PC-9 (cell line): ENCODE data around the gene TMEM258. TPM values are rescaled to one million over a fixed set of nuclear protein-coding genes. Genes with fewer than 3 reads are reported as not detected.

Experiments
- BruUV-seq: library from RNA; stranded (reverse); fragments of 400-500 nt; replicated peaks from 2 replicates; lab custom pipeline; 2021; lab: Mats Ljungman, UMichigan
- CTCF ChIA-PET: fragments of 300-600 bp; sonication (Branson Sonifier 250); formaldehyde crosslinking; loops from one replicate; lab custom pipeline; 2022; ENCODE audit warnings: antibody characterized with exemption; lab: Charles Lee
- POLR2A ChIA-PET: fragments of 300-600 bp; sonication (Branson Sonifier 250); formaldehyde crosslinking; loops from one replicate; lab custom pipeline; 2022; ENCODE audit warnings: antibody characterized with exemption; ENCODE audit not compliant: unreplicated experiment; lab: Charles Lee
- DNase-seq, 2 experiments: peaks; one replicate each; pipeline versions ENCODE4 v3.0.0 to v3.0.0-alpha.2; 2015 to 2022; ENCODE audit warnings: mixed read lengths in 1 of 2
- H2AFZ ChIP-seq: fragments of 200-600 bp; sonication (generic); 2 replicates; pipeline ENCODE4 v1.8.1; 2017; ENCODE audit warnings: antibody characterized with exemption
- H3F3A ChIP-seq: fragments of 200-600 bp; sonication (generic); 2 replicates; pipeline ENCODE4 v1.8.1; 2017; ENCODE audit warnings: antibody characterized with exemption, mild to moderate bottlenecking, low read depth; ENCODE audit not compliant: insufficient read depth
- H3K27ac ChIP-seq: fragments of 200-600 bp; sonication (generic); 2 replicates; pipeline ENCODE4 v1.6.1; 2016; ENCODE audit warnings: mixed run types
- H3K27me3 ChIP-seq: fragments of 200-600 bp; sonication (generic); 2 replicates; pipeline ENCODE4 v1.6.1; 2016; ENCODE audit warnings: low read depth, mixed run types; ENCODE audit not compliant: insufficient read depth
- H3K36me3 ChIP-seq: fragments of 200-600 bp; sonication (generic); 2 replicates; pipeline ENCODE4 v1.6.1; 2016; ENCODE audit warnings: low read depth, mixed run types
- H3K4me1 ChIP-seq: fragments of 200-600 bp; sonication (generic); replicated peaks from 2 replicates; pipeline ENCODE4 v1.6.1; 2016; ENCODE audit warnings: mixed run types; ENCODE audit not compliant: insufficient read depth
- H3K4me2 ChIP-seq: fragments of 200-600 bp; sonication (generic); 2 replicates; pipeline ENCODE4 v1.6.1; 2017; ENCODE audit warnings: mixed run types
- H3K4me3 ChIP-seq: fragments of 200-600 bp; sonication (generic); 2 replicates; pipeline ENCODE4 v1.6.1; 2016; ENCODE audit warnings: mixed run types
- H3K79me2 ChIP-seq: fragments of 200-600 bp; sonication (generic); 2 replicates; pipeline ENCODE4 v1.6.1; 2017; ENCODE audit warnings: low read depth, mixed run types
- H3K9me2 ChIP-seq: fragments of 200-600 bp; sonication (generic); 2 replicates; pipeline ENCODE4 v1.8.1; 2017; ENCODE audit warnings: mild to moderate bottlenecking; ENCODE audit not compliant: insufficient read depth
- H3K9me3 ChIP-seq: fragments of 200-600 bp; sonication (generic); 2 replicates; pipeline ENCODE4 v1.8.1; 2016; ENCODE audit warnings: low read depth; ENCODE audit not compliant: insufficient read depth
- H4K20me1 ChIP-seq: fragments of 200-600 bp; sonication (generic); 2 replicates; pipeline ENCODE4 v1.8.1; 2017; ENCODE audit not compliant: insufficient read depth
- EZH2 ChIP-seq: fragments of 200-600 bp; sonication (generic); IDR thresholded peaks from 2 replicates; pipeline ENCODE4 v1.8.0; 2017; ENCODE audit warnings: antibody characterized with exemption, low read depth
- intact Hi-C: fragments of 100-400 bp; cut with micrococcal nuclease; formaldehyde crosslinking; loops from one replicate; pipeline ENCODE4 v1.10.0; 2022; ENCODE audit not compliant: unreplicated experiment
- total RNA-seq: library from RNA; stranded (reverse); gene quantifications from 2 replicates; pipeline ENCODE4 v1.2.3, GENCODE V29; 2021
- TF ChIP-seq, protein P1 (sequence below): fragments of 200-600 bp; sonication (generic); conservative IDR thresholded peaks from 2 replicates; pipeline ENCODE4 v1.6.1; 2017; ENCODE audit warnings: mixed run types, antibody characterized with exemption, mild to moderate bottlenecking, moderate library complexity

TMEM258 gene
- total RNA-seq, 1 experiment from 2014 or later, result 217 TPM

DNA sequence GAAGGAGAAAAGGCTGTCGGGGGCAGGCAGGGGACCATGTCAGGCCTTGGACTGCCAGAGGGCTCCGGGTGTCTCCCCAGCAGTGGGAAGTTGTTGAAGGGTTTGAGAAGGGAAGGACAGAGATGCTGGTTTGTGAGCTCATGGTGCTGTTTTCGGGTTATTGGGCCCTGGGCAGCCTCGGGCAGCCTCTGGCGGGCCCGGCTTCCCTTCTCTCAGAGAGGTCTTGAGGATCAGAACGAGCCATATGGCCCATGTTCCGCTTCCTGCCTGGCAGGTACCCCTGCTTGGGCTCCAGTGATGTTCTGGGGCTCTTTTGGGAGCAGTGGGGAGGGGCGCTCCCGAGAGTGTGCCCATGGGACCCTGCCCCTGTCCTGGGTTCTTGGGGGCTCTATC is 30.2 kb downstream of the TMEM258 start:
- no peaks in the 10 kb centered on the region for H3K9me2 ChIP-seq
- no peak overlapping the region for H3K4me2 ChIP-seq
- ChIA-PET POLR2A (no interaction called here), CTCF (no interaction called here)
- H3K27me3 ChIP-seq, result no peaks in the 10 kb centered on the region
- no peaks in the 10 kb centered on the region for H3K9me3 ChIP-seq
- BruUV-seq, result no TSS peak
- no peaks in the 10 kb centered on the region for H3K36me3 ChIP-seq
- H3K4me1 ChIP-seq, result peaks cover under 1% of the 10 kb centered on the region; the same call in 1 of the 2 replicates
- intact Hi-C loops, result no loop called here
- no peak for DNase-seq
- no peaks in the 10 kb centered on the region for H4K20me1 ChIP-seq
- no peak overlapping the region for H3K4me3 ChIP-seq
- no peaks in the 10 kb centered on the region for H3K79me2 ChIP-seq
- no peak overlapping the region for H3K27ac ChIP-seq
- no peak overlapping the region for H2AFZ ChIP-seq
- H3F3A ChIP-seq, result peaks cover under 1% of the 10 kb centered on the region; the same call in 1 of the 2 replicates
- TF ChIP-seq, protein P1, sequence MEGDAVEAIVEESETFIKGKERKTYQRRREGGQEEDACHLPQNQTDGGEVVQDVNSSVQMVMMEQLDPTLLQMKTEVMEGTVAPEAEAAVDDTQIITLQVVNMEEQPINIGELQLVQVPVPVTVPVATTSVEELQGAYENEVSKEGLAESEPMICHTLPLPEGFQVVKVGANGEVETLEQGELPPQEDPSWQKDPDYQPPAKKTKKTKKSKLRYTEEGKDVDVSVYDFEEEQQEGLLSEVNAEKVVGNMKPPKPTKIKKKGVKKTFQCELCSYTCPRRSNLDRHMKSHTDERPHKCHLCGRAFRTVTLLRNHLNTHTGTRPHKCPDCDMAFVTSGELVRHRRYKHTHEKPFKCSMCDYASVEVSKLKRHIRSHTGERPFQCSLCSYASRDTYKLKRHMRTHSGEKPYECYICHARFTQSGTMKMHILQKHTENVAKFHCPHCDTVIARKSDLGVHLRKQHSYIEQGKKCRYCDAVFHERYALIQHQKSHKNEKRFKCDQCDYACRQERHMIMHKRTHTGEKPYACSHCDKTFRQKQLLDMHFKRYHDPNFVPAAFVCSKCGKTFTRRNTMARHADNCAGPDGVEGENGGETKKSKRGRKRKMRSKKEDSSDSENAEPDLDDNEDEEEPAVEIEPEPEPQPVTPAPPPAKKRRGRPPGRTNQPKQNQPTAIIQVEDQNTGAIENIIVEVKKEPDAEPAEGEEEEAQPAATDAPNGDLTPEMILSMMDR, result no peak
- TF ChIP-seq EZH2, result no peak

- TF ChIP-seq EZH2, result no peak
- TF ChIP-seq, protein P1, result no peak
- Histone ChIP-seq H3K4me3 (no peak overlapping the region), H3K9me2 (no peaks in the 10 kb centered on the region), H2AFZ (no peak overlapping the region), H3K79me2 (no peaks in the 10 kb centered on the region; the same call in 1 of the 2 replicates), H3K4me1 (peaks cover 6% of the 10 kb centered on the region), H3K9me3 (no peaks in the 10 kb centered on the region), H3K27me3 (no peaks in the 10 kb centered on the region), H3K27ac (no peak overlapping the region), H4K20me1 (no peaks in the 10 kb centered on the region), H3K36me3 (no peaks in the 10 kb centered on the region), H3K4me2 (no peak overlapping the region), H3F3A (peaks cover 6% of the 10 kb centered on the region; the same call in 1 of the 2 replicates)
- no peak for DNase-seq
- CTCF ChIA-PET, result no interaction called here
- intact Hi-C loops, result no loop called here
- POLR2A ChIA-PET, result no interaction called here
- BruUV-seq, result no TSS peak
These were observed 30.8 kb downstream of the TMEM258 start for GRCh38 chr11:61761440-61762222.

DNA sequence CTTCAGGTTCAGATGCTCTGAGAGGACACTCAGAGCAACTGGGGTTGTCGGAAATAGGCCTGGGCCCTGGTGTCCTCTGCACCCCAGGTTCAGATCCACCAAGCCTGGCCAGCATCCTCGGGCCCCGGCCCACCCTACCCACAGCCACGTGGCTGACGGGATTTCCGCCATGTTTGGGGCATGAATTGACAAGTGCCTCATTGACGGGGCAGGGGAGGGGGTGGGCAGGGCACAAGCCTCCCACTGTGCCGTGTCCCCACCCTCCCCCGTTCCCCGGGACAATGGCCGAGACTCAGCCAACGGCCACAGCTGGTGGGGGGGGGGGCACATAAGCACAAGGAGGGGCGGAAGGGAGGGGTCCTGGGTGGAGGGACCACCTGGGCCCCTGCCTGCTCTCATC is 31.5 kb downstream of the TMEM258 start:
- no TSS peak for BruUV-seq
- no peaks in the 10 kb centered on the region for H4K20me1 ChIP-seq
- peaks cover 6% of the 10 kb centered on the region; the same call in 1 of the 2 replicates for H3F3A ChIP-seq
- no peaks in the 10 kb centered on the region for H3K9me3 ChIP-seq
- H3K27me3 ChIP-seq, result no peaks in the 10 kb centered on the region
- H3K27ac ChIP-seq, result no peak overlapping the region
- no peaks in the 10 kb centered on the region; the same call in 1 of the 2 replicates for H3K79me2 ChIP-seq
- ChIA-PET POLR2A (no interaction called here), CTCF (no interaction called here)
- no peak for TF ChIP-seq EZH2
- TF ChIP-seq, protein P1, result no peak
- H3K36me3 ChIP-seq, result no peaks in the 10 kb centered on the region
- intact Hi-C loops, result no loop called here
- H3K4me3 ChIP-seq, result no peak overlapping the region
- no peak overlapping the region for H2AFZ ChIP-seq
- no peak overlapping the region for H3K4me2 ChIP-seq
- peaks cover 13% of the 10 kb centered on the region for H3K4me1 ChIP-seq
- H3K9me2 ChIP-seq, result no peaks in the 10 kb centered on the region
- no peak for DNase-seq
